ENCODE measurements around the gene PSG7.
"Not testable (repeated sequence)": the region's sequence is repeated elsewhere in the genome, so short reads cannot be mapped to it uniquely, and the experiment has no call there.

DNA sequence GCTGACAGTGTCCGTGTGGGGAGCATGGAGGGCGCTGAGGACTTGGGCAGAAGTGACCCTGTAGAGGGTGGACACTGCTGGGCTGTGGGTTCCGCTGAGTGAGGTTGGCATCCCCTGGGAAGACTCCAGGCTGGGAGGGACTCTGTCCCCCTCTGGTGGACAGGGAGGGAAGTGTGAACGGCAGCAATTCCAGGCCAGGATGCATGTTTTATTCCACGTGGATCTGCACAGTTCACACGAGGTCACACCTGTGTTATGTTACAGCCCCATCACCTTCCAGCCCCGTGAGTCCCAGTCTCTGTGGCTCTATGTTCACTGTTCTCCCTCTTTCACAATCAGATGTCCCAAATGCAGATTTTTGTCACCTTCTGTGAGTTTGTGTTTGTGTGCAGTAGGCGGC is 55.7 kb downstream of the PSG7 start:
- TF ChIP-seq, protein P1, sequence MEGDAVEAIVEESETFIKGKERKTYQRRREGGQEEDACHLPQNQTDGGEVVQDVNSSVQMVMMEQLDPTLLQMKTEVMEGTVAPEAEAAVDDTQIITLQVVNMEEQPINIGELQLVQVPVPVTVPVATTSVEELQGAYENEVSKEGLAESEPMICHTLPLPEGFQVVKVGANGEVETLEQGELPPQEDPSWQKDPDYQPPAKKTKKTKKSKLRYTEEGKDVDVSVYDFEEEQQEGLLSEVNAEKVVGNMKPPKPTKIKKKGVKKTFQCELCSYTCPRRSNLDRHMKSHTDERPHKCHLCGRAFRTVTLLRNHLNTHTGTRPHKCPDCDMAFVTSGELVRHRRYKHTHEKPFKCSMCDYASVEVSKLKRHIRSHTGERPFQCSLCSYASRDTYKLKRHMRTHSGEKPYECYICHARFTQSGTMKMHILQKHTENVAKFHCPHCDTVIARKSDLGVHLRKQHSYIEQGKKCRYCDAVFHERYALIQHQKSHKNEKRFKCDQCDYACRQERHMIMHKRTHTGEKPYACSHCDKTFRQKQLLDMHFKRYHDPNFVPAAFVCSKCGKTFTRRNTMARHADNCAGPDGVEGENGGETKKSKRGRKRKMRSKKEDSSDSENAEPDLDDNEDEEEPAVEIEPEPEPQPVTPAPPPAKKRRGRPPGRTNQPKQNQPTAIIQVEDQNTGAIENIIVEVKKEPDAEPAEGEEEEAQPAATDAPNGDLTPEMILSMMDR (IDR thresholded peaks at IDR 0.05) = not testable (repeated sequence)
- TF ChIP-seq EZH2 (IDR thresholded peaks at IDR 0.05; ENCODE audit: borderline replicate concordance, insufficient read depth, low read depth, low read length, poor library complexity, severe bottlenecking) = not testable (repeated sequence)
